NCI-H2171 treated with DMSO at 0.1 percent for 48 hours (cell line): Measurements from ENCODE around the gene ADAMTS2.
"Not testable (repeated sequence)": the region's sequence is repeated elsewhere in the genome, so short reads cannot be mapped to it uniquely, and the experiment has no call there.

Experiments
- DNase-seq: peaks from one replicate; lab custom pipeline; 2025; lab: John Stamatoyannopoulos, UW

The ADAMTS2 gene

DNA sequence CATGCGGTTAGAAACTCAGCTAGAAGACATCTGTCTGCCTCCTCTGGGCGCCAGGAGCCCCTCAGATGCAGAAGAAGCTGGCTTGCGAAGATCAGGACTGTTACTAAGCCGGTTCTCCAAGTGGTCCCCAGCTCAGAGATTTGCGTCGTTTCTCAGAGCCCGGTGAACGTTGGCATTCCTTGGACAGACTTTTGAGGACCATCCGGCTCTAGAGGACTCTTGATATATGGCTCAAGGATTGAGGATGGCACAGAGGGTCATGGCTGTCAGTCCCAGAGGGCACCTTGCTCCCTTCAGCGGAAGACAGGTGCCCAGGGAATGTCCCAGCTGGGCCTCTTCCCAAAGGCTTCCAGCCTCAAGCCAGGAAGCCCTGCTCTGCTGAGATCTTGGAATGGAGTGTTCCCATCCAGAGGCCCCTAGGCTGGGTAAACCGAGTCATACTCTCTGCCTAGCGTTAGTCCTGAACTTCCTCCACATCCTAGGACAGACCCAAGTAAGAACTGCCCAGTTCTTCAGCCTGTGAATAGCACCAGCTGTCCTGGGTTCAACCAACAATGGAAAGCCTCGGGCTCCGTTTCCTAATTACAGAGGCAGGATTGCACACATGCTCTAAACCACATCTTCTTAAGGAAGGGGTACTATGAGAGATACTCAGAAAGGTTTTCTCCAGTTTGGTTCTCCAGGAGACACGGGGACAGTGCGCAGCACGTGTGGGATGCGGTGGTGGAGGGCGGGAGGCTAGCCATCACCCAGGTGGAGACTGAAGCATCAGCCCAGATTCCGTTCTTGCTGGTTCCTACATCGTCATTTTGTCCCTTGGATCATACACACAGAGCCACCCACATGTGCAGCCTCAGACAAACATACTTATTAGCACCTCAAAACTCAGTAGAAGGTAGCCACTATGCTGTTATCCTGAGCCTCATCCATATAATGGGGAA, 233.7 kb downstream of the ADAMTS2 start:
- no peak for DNase-seq

GRCh38 chr5:179110528-179110927, 234.7 kb downstream of the ADAMTS2 start:
- DNase-seq, result no peak

GRCh38 chr5:179101282-179101681, 244.0 kb downstream of the ADAMTS2 start:
- not testable (repeated sequence) for DNase-seq

DNA sequence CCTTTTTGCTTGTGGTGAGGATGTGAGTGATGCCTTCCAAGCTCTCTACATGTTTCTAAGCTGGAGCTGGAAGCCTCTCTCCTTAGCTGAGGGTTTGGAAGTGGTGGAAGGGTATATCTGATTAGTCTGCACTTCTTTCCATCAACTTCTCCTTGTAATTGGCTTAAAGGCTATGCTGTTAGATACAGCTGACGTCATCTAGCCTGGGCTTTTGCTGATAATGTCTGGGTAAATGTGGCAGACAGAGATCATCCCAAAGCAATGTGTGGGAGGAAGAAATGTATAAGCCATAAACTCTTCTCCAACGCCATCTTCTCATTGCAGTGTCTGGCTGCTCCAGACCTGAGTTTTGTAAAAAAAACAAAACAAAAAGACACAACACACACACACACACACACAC, 255.8 kb downstream of the ADAMTS2 start:
- no peak for DNase-seq

DNA sequence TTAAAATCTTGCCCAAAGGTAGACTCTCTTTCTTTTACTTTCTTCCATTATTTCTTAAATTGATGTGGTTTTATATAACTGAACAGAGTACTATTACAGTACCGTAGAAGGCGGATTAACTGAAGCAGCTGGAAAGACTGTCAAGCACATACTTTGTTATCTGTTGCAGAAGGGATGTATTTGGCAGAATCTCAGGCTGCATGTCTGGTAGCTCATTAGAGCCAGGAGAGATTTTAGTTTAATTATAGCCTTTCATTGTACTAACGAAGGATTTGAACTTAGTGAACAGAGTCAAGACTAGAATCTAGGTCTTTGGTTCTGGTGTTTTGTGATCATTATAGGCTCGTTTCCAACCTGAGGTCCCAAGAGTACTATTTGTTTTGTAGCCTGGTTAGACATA, 264.5 kb downstream of the ADAMTS2 start:
- DNase-seq, result no peak

DNA sequence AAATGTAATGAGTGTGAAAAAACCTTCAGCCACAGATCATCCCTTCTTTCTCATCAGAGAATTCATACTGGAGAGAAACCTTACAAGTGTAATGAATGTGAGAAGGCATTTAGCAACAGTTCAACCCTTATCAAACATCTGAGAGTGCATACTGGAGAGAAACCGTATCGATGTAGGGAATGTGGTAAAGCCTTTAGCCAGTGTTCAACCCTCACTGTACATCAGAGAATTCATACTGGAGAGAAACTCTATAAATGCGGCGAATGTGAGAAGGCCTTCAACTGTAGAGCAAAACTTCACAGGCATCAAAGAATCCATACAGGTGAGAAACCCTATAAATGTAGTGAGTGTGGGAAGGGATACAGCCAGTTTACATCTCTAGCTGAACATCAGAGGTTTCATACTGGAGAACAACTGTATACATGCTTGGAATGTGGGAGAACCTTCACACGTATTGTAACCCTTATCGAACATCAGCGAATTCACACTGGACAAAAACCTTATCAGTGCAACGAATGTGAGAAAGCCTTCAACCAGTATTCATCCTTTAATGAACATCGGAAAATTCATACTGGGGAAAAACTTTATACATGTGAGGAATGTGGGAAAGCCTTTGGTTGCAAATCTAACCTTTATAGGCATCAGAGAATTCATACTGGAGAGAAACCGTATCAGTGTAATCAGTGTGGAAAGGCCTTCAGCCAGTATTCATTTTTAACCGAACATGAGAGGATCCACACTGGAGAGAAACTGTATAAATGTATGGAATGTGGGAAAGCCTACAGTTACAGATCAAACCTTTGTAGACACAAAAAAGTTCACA, 265.9 kb downstream of the ADAMTS2 start:
- no peak for DNase-seq

GRCh38 chr5:179065703-179066102, 279.6 kb downstream of the ADAMTS2 start:
- no peak for DNase-seq

GRCh38 chr5:179061025-179061424, 284.2 kb downstream of the ADAMTS2 start:
- no peak for DNase-seq
